ENCODE data around the gene SEM1. TPM values are rescaled to one million over a fixed set of nuclear protein-coding genes. Genes with fewer than 3 reads are reported as not detected.
"Not testable (repeated sequence)": the region's sequence is repeated elsewhere in the genome, so short reads cannot be mapped to it uniquely, and the experiment has no call there.

SEM1 gene
- polyA plus RNA-seq, 1 donor (not counting 4 experiments of a cell fraction or from before 2014, with no cell fraction given): 180 TPM

DNA sequence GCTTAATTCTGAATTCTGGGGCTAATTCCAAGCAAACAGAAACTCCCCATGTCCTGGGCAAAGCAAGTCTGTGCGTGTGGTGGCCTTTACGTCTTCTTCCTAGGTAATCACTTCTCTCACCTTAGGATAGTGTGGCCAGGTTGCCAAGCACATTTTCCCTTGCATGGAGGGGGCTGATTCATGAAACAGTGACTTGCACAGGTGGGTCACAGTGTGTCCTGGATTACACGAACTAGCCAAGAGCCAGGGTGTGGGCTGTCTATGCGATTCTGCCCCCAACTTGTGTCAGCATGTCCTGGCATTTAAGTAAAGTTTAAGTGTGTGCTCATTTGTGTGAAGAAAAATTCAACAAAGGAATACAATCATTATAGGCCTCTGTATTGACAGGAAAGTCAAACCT, 18.5 kb upstream of the SEM1 start:
- no peaks in the 10 kb centered on the region for H3K27me3 ChIP-seq (ENCODE audit: control insufficient read depth, extremely low read depth, insufficient read depth, low read length)
- no peaks in the 10 kb centered on the region for H3K79me2 ChIP-seq (ENCODE audit: control insufficient read depth, insufficient read depth, low read length)
- TF ChIP-seq CTCF (optimal IDR thresholded peaks at IDR 0.05 in 1 of 3, IDR thresholded peaks at IDR 0.05 in 1 of 3, conservative IDR thresholded peaks at IDR 0.05 in 1 of 3; ENCODE audit: extremely low read depth in 1 of 3, insufficient read depth in 2 of 3, low read length in 3 of 3) (no peak), EZH2 (IDR thresholded peaks at IDR 0.05; ENCODE audit: low read length) (no peak)
- H3K9me3 ChIP-seq (ENCODE audit: control insufficient read depth, low read depth, low read length): no peaks in the 10 kb centered on the region
- H3K4me2 ChIP-seq (ENCODE audit: control insufficient read depth, extremely low read depth, insufficient read depth, low read depth, low read length): peak overlapping the region; percentile 52
- FAIRE-seq: peak; percentile 81
- H3K9ac ChIP-seq (ENCODE audit: control insufficient read depth, extremely low read depth, insufficient read depth, low read length): no peak overlapping the region
- dilution Hi-C loops (cut with MboI; ENCODE audit: extremely low pct_ligation_motif_present, low sequenced_read_pairs): no loop called here
- peak overlapping the region in 1 of 3 experiments; percentile 23 for H3K4me3 ChIP-seq (ENCODE audit: control insufficient read depth in 2 of 3, extremely low read depth in 1 of 3, insufficient read depth in 2 of 3, low read depth in 1 of 3, low read length in 3 of 3)
- DNase-seq (ENCODE audit: low read depth, low spot score): peak; percentile 56
- H3K36me3 ChIP-seq (ENCODE audit: control insufficient read depth in 2 of 2, extremely low read depth in 1 of 2, insufficient read depth in 2 of 2, low read length in 2 of 2): no peaks in the 10 kb centered on the region
- H2AFZ ChIP-seq (ENCODE audit: control insufficient read depth, low read length): peak overlapping the region; percentile 85
- H3K9me1 ChIP-seq (ENCODE audit: control insufficient read depth, extremely low read depth, insufficient read depth, low read length): no peaks in the 10 kb centered on the region
- H3K27ac ChIP-seq (ENCODE audit: control insufficient read depth, insufficient read depth, low read length): peak overlapping the region; percentile 73
- H4K20me1 ChIP-seq (ENCODE audit: control insufficient read depth, extremely low read depth, insufficient read depth, low read length): no peaks in the 10 kb centered on the region
- H3K4me1 ChIP-seq (ENCODE audit: control insufficient read depth, extremely low read depth, insufficient read depth, low read length): peaks cover 33% of the 10 kb centered on the region

DNA sequence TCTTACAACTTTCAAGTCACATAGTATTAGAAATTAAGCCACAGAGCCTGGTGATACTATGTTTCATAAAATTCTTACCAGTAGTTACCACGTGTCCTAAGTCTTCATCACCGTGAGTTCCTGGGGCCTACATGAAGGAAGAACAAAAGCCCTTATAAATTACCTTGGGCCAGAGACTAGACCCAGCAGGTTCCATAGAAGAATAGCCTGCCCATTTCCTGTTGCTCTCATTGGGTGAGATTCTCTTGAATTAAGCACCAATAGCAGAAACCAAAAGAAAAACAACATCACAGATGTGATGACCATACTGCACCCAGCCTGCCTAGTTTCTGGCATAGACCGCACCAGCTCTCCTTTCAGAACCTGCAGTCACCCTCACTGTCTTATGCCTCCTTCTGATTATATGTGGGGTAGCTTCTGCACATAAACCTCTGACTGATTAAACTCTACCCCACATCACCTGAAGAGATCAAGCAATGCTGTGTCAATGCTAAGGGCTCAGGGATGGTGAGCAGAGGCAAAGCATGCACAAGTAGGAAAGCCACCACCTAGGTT, 18.0 kb upstream of the SEM1 start:
- peaks cover 33% of the 10 kb centered on the region for H3K4me1 ChIP-seq (ENCODE audit: control insufficient read depth, extremely low read depth, insufficient read depth, low read length)
- no peaks in the 10 kb centered on the region for H3K36me3 ChIP-seq (ENCODE audit: control insufficient read depth in 2 of 2, extremely low read depth in 1 of 2, insufficient read depth in 2 of 2, low read length in 2 of 2)
- dilution Hi-C loops (cut with MboI; ENCODE audit: extremely low pct_ligation_motif_present, low sequenced_read_pairs): no loop called here
- H3K9ac ChIP-seq (ENCODE audit: control insufficient read depth, extremely low read depth, insufficient read depth, low read length): no peak overlapping the region
- DNase-seq (ENCODE audit: low read depth, low spot score): no peak
- no peaks in the 10 kb centered on the region for H3K79me2 ChIP-seq (ENCODE audit: control insufficient read depth, insufficient read depth, low read length)
- H3K9me3 ChIP-seq (ENCODE audit: control insufficient read depth, low read depth, low read length): no peaks in the 10 kb centered on the region
- peak overlapping the region; percentile 73 for H3K27ac ChIP-seq (ENCODE audit: control insufficient read depth, insufficient read depth, low read length)
- no peaks in the 10 kb centered on the region for H3K9me1 ChIP-seq (ENCODE audit: control insufficient read depth, extremely low read depth, insufficient read depth, low read length)
- peak overlapping the region; percentile 85 for H2AFZ ChIP-seq (ENCODE audit: control insufficient read depth, low read length)
- H3K27me3 ChIP-seq (ENCODE audit: control insufficient read depth, extremely low read depth, insufficient read depth, low read length): no peaks in the 10 kb centered on the region
- peak overlapping the region; percentile 52 for H3K4me2 ChIP-seq (ENCODE audit: control insufficient read depth, extremely low read depth, insufficient read depth, low read depth, low read length)
- TF ChIP-seq EZH2 (IDR thresholded peaks at IDR 0.05; ENCODE audit: low read length): no peak
- H4K20me1 ChIP-seq (ENCODE audit: control insufficient read depth, extremely low read depth, insufficient read depth, low read length): no peaks in the 10 kb centered on the region
- peak; percentile 49 for FAIRE-seq
- H3K4me3 ChIP-seq (ENCODE audit: control insufficient read depth in 2 of 3, extremely low read depth in 1 of 3, insufficient read depth in 2 of 3, low read depth in 1 of 3, low read length in 3 of 3): peak overlapping the region in 1 of 3 experiments; percentile 5

DNA sequence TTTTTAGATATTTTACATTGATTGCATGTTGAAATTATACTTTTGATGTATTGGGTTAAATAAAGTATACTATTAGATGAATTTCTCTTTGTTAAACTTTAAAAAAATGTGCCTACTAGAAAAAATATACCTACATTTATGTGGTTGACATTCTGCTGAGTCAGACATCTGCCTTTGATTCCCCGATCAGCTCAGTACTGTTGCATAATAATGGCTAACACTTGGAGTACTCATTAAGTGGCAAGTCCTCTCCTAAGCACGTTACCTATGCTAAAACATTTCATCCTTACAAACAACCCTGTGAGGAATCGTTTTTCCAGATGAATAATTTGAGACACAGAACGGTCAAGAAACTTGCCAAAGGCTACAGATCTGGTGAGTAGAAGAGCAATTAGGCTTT, 14.0 kb upstream of the SEM1 start:
- TF ChIP-seq EZH2 (IDR thresholded peaks at IDR 0.05; ENCODE audit: low read length) (no peak), CTCF (optimal IDR thresholded peaks at IDR 0.05 in 1 of 3, IDR thresholded peaks at IDR 0.05 in 1 of 3, conservative IDR thresholded peaks at IDR 0.05 in 1 of 3; ENCODE audit: extremely low read depth in 1 of 3, insufficient read depth in 2 of 3, low read length in 3 of 3) (no peak)
- Histone ChIP-seq H4K20me1 (ENCODE audit: control insufficient read depth, extremely low read depth, insufficient read depth, low read length) (no peaks in the 10 kb centered on the region), H3K9ac (ENCODE audit: control insufficient read depth, extremely low read depth, insufficient read depth, low read length) (no peak overlapping the region), H3K4me3 (ENCODE audit: control insufficient read depth in 2 of 3, extremely low read depth in 1 of 3, insufficient read depth in 2 of 3, low read depth in 1 of 3, low read length in 3 of 3) (no peak overlapping the region), H3K4me1 (ENCODE audit: control insufficient read depth, extremely low read depth, insufficient read depth, low read length) (peaks cover 32% of the 10 kb centered on the region), H3K27ac (ENCODE audit: control insufficient read depth, insufficient read depth, low read length) (no peak overlapping the region), H3K9me3 (ENCODE audit: control insufficient read depth, low read depth, low read length) (no peaks in the 10 kb centered on the region), H3K4me2 (ENCODE audit: control insufficient read depth, extremely low read depth, insufficient read depth, low read depth, low read length) (no peak overlapping the region), H3K27me3 (ENCODE audit: control insufficient read depth, extremely low read depth, insufficient read depth, low read length) (no peaks in the 10 kb centered on the region), H3K36me3 (ENCODE audit: control insufficient read depth in 2 of 2, extremely low read depth in 1 of 2, insufficient read depth in 2 of 2, low read length in 2 of 2) (no peaks in the 10 kb centered on the region), H2AFZ (ENCODE audit: control insufficient read depth, low read length) (no peak overlapping the region), H3K79me2 (ENCODE audit: control insufficient read depth, insufficient read depth, low read length) (no peaks in the 10 kb centered on the region), H3K9me1 (ENCODE audit: control insufficient read depth, extremely low read depth, insufficient read depth, low read length) (no peaks in the 10 kb centered on the region)
- FAIRE-seq: no peak
- dilution Hi-C loops (cut with MboI; ENCODE audit: extremely low pct_ligation_motif_present, low sequenced_read_pairs): no loop called here
- no peak for DNase-seq (ENCODE audit: low read depth, low spot score)

DNA sequence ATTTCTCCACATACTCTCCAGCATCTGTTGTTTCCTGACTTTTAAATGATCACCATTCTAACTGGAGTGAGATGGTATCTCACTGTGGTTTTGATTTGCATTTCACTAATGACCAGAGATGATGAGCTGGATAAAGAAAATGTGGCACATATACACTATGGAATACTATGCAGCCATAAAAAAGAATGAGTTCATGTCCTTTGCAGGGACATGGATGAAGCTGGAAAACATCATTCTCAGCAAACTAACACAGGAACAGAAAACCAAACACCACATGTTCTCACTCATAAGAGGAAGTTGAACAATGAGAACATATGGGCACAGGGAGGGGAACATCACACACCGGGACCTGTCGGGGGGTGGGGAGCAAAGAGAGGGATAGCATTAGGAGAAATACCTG, 13.3 kb upstream of the SEM1 start:
- peaks cover 25% of the 10 kb centered on the region for H3K4me1 ChIP-seq (ENCODE audit: control insufficient read depth, extremely low read depth, insufficient read depth, low read length)
- H4K20me1 ChIP-seq (ENCODE audit: control insufficient read depth, extremely low read depth, insufficient read depth, low read length); H3K36me3 ChIP-seq (ENCODE audit: control insufficient read depth in 2 of 2, extremely low read depth in 1 of 2, insufficient read depth in 2 of 2, low read length in 2 of 2); dilution Hi-C loops (cut with MboI; ENCODE audit: extremely low pct_ligation_motif_present, low sequenced_read_pairs); H3K4me3 ChIP-seq (ENCODE audit: control insufficient read depth in 2 of 3, extremely low read depth in 1 of 3, insufficient read depth in 2 of 3, low read depth in 1 of 3, low read length in 3 of 3); DNase-seq (ENCODE audit: low read depth, low spot score); H3K4me2 ChIP-seq (ENCODE audit: control insufficient read depth, extremely low read depth, insufficient read depth, low read depth, low read length); FAIRE-seq; H3K27me3 ChIP-seq (ENCODE audit: control insufficient read depth, extremely low read depth, insufficient read depth, low read length); H3K9ac ChIP-seq (ENCODE audit: control insufficient read depth, extremely low read depth, insufficient read depth, low read length); H3K9me3 ChIP-seq (ENCODE audit: control insufficient read depth, low read depth, low read length); H3K9me1 ChIP-seq (ENCODE audit: control insufficient read depth, extremely low read depth, insufficient read depth, low read length); H3K27ac ChIP-seq (ENCODE audit: control insufficient read depth, insufficient read depth, low read length); H2AFZ ChIP-seq (ENCODE audit: control insufficient read depth, low read length); H3K79me2 ChIP-seq (ENCODE audit: control insufficient read depth, insufficient read depth, low read length): not testable (repeated sequence)

All from keratinocyte (primary cell).